Middle frontal gyrus (tissue), 1 donor: ENCODE results near the gene CAPRIN1.

Source experiments
- DNase-seq: peaks from one replicate; pipeline ENCODE4 v3.0.0-alpha.2; 2015; ENCODE audit warnings: low spot score; ENCODE audit errors: extremely low spot score

The CAPRIN1 gene, protein sequence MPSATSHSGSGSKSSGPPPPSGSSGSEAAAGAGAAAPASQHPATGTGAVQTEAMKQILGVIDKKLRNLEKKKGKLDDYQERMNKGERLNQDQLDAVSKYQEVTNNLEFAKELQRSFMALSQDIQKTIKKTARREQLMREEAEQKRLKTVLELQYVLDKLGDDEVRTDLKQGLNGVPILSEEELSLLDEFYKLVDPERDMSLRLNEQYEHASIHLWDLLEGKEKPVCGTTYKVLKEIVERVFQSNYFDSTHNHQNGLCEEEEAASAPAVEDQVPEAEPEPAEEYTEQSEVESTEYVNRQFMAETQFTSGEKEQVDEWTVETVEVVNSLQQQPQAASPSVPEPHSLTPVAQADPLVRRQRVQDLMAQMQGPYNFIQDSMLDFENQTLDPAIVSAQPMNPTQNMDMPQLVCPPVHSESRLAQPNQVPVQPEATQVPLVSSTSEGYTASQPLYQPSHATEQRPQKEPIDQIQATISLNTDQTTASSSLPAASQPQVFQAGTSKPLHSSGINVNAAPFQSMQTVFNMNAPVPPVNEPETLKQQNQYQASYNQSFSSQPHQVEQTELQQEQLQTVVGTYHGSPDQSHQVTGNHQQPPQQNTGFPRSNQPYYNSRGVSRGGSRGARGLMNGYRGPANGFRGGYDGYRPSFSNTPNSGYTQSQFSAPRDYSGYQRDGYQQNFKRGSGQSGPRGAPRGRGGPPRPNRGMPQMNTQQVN

DNA sequence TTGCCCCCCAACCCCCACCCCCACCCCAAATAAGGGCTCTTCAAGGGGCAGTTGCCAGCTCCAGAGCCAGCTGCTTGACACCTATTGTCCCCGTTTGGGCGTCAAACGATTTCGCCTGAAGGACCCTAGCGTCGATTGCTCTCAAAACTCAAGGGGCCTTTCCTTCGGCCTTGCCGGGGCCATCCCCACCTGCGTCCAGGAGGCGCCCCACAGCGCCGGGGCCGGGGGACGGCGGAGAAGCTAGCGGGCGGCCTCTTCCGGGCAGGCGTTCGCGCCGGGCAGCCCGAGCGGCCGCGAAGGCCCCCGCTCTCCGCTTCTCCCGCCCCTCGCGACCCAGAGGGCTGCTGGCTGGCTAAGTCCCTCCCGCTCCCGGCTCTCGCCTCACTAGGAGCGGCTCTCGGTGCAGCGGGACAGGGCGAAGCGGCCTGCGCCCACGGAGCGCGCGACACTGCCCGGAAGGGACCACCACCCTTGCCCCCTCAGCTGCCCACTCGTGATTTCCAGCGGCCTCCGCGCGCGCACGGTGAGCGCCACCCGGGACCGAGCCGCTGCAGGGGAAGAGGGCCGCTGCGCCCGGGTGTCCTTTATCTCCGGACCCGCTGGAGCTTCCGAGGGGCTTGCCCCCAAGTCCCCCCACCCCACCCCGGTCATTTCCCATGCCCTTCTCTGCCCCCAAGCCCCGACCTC is at the start of gene CAPRIN1:
CAPRIN1 (plus strand) TSS at position 383 of the 687 bp plus-strand sequence. CDS start 690 bp downstream, outside the sequence.
- peak; percentile 77 for DNase-seq

DNA sequence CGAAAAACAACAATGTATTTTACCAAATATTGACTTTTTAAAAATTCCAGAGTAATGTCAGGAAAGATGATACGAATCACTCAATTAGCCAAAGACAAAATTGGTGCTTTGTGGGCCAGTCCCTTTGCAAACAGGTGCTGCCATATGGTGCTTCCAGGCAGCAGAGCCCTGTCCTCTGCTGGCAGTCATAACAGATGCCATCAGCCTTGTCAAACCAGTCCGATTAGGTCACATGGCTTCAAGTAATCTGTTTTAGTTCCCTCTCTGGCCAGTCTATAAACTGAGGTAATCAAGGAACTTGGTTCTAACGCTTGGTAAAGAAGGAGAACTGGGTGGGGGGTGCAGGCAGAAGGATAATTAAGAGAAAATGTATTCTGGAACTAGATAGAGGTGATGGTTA is 49.1 kb upstream of the CAPRIN1 start:
- no peak for DNase-seq

DNA sequence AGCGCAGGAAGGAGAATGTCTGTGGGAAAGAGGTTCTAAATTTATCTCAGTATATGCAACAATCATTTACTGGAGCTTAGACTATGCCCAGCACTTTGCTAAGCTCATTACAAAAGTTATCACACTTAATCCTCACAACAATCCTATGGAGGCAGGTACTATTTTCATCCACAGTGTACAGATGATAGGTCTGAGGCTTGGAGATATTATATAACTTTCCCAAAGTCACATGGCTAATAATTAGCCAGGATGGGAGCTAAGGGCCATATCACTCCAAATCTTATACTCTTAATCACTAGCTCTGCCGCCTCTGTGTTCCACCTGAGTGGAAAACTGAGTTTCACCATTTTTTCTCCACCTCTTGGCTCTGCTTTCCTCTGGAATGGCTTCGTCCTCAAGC is 47.3 kb upstream of the CAPRIN1 start:
- DNase-seq, result no peak

DNA sequence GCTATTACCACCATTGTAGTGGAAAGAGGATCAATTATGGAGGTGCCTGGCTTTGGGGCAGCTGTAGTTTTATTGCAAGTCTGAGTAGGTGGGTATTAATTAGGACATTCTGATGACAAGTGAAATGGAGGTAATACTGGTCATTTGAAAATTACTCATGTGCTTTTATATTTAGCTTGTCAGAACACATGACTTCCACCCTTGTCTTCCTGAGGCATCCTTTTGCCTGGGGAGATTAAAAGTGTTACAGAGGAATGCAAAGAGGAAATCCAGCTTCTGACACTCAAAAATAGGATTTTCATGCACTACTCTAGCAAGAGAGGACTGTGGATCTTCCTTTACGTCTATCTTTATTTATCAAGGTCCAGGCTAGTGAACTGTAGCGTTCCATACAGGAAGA is 44.7 kb upstream of the CAPRIN1 start:
- no peak for DNase-seq

DNA sequence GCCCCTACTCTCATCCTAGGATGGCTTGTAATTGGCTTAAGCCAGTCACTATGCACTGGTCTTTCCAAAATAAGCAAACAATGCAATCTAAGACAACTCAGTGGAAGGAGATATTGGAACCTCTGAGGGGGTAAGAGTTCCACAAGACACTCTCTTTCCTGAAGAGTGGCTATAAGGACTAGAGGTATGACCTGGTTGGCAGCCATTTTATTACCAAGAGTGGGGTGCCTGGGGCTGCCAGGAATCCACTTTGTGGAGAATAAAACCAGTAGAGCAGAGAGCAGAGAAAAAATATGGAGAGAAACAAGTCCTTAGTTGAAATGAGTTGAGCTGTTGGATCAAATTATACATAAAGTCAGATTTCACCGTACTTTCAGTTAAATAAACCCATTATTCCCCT is 38.8 kb upstream of the CAPRIN1 start:
- DNase-seq, result no peak

DNA sequence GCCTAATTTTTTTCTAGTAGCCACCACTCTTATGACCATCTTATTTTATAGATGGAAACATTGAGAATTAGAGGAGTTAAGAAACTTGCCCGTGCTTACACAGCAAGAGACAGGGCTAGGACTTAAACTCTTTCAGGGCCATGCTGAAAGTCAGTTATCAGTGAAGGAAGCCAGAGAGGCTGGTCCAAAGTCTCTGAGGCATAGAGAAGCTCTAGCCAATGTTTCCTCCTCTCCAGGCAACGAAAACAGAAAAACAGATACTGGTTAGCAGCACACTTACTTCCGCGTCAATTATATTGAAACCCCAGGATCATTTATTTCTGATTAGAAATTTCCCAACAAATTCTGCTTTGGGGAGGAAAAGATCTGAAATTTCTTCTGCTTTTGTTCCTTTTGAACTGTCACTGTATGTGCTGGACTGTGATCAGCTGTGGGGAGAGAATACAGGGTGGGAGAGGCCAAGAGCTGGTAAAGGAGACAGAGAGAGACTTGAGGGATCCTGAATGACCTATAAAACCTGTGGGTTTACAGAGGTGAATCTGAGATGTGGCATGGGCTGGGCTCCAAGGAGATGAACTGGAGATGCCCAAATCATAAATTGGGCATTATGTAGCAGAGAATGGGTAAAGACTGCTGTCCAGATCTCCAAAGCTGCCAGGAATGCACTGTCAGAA is 37.5 kb upstream of the CAPRIN1 start:
- no peak for DNase-seq

DNA sequence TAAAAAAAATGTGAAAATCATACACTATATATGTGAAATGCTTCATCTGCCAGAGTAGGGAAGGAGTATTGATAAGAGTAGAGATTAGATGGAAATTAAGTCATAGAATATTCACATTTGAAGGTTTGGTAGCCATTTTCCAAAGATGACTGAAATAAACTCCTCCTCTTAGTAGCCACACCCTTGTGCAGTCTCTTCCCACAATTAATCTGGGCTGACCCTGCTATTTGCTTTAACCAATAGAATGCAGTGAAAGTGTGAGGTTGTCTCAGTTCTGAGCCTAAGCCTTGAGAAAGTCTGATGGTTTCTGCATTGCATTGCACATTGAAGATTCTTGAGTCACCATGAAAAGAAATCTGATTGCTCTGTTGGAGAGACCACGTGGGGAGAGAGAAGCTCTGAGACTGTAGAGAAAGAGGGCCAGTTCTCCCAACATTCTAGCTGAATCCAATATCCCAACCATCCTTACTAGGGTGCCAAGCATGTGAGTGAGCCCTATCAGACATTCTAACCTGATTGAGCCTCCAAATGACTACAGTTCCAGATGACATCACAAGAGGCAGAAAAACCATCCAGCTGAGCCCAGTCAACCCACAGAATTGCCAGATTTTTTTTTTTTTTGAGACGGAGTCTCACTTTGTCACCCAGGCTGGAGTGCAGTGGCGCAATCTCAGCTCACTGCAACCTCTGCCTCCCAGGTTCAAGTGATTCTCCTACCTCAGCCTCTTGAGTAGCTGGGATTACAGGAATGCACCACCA is 29.4 kb upstream of the CAPRIN1 start:
- DNase-seq, result no peak

DNA sequence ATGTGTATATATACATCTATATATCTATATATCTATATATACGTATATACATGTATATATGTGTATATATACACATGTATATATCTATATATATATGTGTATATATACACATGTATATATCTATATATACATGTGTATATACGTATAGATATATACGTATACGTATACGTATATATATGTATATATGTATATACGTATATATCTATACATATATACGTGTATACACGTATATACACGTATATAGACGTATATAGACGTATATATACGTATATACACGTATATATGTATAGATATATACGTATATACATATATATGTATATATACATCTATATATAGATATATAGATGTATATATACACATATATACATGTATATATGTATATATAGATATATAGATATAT is 25.1 kb upstream of the CAPRIN1 start:
- no peak for DNase-seq

DNA sequence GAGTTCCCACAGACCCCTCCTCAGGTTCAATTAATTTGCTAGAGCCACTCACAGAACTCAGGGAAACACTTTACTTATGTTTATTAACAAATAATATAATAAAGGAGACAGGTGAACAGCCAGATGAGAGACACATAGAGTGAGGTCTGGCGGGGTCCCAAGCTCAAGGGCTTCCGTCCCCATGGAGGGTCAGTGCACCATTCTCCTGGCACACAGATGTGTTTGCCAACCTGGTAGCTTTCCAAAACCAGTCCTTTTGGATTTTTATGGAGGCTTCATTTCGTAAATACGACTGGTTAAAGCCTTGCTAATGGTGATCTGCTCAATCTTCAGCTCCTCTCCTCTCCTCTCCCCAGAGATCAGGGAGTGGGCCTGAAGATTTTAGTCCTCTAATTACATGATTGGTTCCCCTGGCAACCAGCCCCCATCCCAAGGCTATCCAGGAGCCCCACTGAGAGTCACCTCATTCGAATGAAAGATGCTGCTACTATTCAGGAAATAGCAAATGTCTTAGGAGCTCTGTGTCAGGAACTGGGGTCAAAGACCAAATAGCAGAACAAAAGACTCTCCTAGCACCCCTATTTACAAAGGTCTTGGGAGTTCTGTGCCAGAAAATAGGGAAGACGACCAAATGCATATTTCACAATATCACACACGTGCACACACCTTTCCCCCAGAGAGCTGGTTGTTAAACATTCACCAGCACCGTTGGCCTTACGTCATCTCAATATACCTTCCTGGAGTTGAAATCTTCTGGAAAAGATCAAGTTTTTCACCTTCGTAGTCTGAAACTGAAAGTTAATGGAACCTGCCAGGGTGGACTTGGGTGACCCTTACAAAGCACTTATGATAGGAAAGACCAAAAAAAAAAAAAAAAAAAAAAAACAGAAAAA is 23.8 kb upstream of the CAPRIN1 start:
- DNase-seq, result no peak

DNA sequence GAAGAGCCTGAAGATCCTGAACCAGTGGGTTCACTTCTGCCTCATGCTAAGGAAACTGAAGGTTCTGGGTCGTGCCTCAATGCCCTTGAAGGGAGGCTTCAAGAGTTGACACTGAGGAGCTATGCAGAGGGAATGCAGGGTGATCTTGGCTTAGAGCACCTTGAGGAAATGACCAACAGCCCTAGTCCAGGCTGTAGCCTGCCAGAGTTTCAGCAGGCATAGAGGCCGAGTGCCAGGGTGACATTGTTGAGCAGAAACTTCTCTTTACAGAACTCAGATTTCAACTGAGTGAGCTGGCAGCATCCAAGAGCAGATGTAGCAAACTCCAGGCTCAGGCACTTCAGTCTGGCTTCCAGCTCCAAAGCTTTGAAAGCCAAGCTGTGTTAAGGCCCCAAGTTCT is 23.1 kb upstream of the CAPRIN1 start:
- no peak for DNase-seq

DNA sequence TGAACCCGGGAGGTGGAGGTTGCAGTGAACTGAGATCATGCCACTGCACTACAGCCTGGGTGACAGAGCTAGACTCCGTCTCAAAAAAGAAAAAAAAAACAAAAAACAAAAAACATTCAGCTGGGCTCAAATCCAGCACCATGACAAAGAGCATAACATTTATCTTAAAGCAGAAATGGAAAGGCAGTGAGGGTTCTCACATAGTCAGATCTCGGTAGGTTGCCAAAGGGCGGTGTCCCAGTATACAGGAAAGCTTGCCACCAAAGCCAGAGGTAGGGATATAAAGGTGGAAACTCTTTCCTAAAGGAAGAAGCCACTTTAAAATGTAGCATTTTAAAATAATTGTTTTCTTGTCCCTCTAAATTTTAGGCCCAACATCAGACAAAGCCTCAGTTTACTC is 22.4 kb upstream of the CAPRIN1 start:
- no peak for DNase-seq

DNA sequence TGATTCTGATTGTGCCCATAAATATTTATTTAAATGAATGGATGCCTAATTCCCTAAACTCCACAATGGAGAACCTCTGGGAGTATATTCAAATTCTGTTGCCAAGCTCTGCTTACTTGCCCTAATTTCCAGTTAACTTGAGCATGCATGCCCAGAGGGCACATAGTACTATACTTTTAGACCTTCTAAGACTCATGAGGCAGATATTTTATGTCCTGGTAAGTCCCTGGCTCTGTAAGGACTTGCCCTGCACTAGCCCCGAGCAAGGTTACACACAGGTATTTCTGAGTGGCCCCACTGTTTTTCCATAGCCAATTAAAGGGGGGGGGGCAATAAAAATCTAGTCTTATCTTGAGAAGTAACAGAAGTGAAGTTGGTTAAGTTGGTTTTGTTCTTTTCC is 21.1 kb upstream of the CAPRIN1 start:
- no peak for DNase-seq

DNA sequence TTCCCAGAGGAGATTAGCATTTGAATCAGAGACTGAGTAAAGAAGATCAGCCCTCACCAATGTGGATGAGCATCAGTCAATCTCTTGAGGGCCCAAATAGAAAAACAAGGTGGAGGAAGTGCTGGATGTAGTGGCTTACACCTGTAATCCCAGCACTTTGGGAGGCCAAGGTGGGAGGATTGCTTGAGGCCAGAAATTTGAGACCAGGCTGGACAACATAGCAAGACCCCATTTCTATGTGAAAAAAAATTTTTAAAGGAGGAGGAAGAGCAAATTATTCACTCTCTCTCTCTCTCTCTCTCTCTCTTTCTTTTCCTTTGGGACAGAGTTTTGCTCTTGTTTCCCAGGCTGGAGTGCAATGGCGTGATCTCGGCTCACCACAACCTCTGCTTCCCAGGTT is 18.1 kb upstream of the CAPRIN1 start:
- no peak for DNase-seq

DNA sequence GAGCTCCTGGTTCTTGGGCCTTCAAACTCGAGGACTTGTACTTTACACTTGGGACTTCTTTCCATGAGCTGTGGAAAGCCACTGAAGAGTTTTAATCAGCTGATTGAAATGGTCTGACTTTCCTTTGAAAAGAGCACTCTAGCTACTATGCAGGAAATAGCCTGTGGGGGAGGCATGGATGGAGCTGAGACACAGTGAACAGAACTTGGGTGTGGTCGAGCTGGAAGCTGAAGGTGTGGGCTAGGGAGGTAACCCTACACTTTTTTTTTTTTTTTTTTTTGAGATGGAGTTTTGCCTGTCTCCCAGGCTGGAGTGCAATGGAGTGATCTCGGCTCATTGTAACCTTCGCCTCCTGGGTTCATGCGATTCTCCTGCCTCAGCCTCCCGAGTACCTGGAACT is 17.5 kb upstream of the CAPRIN1 start:
- DNase-seq, result no peak

DNA sequence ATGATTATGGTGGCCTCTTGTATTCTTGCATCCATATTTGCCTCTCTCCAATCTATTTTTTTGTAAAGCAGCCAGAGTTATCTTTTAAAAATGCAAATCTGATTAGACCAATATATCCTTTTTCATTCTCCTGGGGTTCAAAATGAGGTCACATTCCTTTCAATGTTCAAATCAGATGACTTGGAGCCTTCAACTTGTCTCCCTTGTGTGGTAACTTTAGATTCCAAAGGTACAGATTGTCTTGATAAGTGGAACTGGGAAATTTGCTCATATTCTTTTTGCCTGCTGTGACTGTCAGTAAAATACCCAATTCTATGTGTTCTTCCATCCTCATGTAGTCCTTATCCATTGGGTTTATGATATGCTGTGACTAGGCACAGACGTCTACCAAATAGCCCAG is 15.1 kb upstream of the CAPRIN1 start:
- DNase-seq, result no peak

DNA sequence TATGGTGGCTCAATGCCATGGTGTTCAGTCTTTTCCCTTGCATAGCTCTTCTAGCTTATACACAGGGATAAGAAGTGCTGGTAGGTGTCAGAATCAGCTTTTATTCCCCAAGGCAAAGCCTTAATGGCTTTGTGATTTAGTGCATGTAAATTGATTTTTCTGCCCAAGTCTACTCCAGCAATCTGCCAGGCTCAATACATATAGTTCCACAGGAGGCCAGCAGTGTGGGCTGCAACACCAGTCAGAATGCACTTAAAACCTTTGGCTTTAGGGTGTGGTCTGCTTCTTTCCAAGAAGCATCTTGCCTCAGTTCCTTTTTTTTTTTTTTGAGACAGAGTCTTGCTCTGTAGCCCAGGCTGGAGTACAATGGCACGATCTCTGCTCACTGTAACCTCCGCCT is 14.5 kb upstream of the CAPRIN1 start:
- no peak for DNase-seq

DNA sequence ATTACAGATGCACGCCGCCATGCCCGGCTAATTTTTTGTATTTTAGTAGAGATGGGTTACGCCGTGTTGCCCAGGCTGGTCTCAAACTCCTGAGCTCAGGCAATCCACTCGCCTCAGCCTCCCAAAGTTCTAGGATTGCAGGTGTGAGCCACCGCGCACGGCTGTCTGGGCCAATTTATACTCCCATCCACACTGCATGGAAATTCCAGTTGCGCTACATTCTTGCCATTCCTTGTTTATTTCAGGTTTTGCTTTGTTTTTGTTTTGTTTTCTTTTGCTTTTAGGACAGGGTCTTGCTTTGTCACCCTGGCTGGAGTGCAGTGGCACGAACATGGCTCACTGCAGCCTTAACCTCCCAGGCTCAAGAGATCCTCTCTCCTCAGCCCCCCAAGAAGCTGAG is 11.0 kb upstream of the CAPRIN1 start:
- DNase-seq, result no peak

DNA sequence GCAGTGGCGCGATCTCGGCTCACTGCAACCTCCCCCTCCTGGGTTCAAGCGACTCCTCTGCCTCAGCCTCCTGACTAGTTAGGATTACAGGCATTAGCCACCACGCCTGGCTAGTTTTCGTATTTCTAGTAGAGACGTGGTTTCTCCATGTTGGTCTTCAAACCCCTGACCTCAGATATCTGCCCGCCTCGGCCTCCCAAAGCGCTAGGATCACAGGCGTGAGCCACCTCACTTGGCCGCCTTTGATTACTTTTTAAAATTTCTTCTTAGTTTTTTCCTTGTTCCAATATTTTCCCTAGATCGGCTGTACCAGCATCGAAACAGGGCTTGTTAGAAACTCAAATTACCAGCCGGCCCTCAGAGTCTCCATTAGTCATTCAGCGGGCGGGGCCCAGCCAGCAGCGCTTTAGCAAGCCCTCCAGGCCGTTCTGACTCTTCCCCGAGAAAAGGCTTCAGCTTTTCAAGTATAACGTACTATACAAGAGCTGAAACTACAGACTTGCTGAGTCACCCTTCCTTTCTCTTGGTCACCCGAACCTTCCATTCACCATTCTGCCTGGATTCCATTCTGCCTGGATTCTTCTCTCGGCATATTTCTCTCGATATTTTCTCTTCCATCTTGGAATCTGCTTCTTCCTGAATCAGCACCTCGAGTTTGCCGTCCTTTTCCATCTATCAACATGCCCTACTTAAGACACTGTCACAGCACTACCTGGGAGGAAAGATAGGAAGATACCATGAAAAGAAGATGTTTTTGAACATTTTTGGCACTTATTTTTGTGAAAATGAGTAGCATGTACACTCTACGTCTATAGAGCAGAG is 6.7 kb upstream of the CAPRIN1 start:
- no peak for DNase-seq

DNA sequence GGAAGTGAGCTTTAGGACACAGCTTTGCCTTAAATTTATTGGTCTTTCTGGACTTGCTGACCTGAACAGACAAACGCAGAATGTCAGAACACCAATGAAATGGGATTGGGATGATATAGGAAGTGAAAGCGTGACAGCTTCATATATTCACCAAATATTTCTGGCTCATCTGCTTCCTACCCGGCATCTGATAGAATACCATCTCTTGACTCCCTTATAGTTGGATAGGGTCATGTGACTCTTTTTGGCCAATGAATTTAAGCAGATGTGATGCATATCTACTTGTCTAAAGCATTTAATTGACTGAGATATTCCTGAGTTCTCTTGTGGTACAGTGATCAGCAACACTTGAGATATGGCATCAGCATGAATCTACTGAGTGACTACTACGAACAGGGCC is 2.5 kb upstream of the CAPRIN1 start:
- DNase-seq, result no peak
